NCI-H446 (cell line): ENCODE measurements around the gene CHPF.

ENCODE experiments used
- DNase-seq, 2 experiments: peaks; one replicate each; lab custom pipeline; 2025; lab: John Stamatoyannopoulos, UW

The CHPF gene

GRCh38 chr2:219513787-219514186, 29.8 kb downstream of the CHPF start:
- DNase-seq: no peak

GRCh38 chr2:219512524-219513216, 30.9 kb downstream of the CHPF start:
- no peak for DNase-seq

GRCh38 chr2:219511547-219512325, 31.9 kb downstream of the CHPF start:
- DNase-seq: peak in 1 of 2 experiments; percentile 19

- DNase-seq: no peak
Measured at GRCh38 chr2:219510512-219511135, 33.0 kb downstream of the CHPF start.

GRCh38 chr2:219509780-219510511, 33.7 kb downstream of the CHPF start:
- DNase-seq: peak; percentile 20 to 68

- DNase-seq: peak; percentile 56 to 88
Measured at GRCh38 chr2:219508971-219509779, 34.4 kb downstream of the CHPF start.

- peak; percentile 71 for DNase-seq
Measured at GRCh38 chr2:219508444-219508734, 35.2 kb downstream of the CHPF start.

- DNase-seq: peak; percentile 75 to 81
Measured at GRCh38 chr2:219507581-219508443, 35.8 kb downstream of the CHPF start.

GRCh38 chr2:219506802-219507526, 36.6 kb downstream of the CHPF start:
- peak; percentile 89 to 97 for DNase-seq

- peak in 1 of 2 experiments; percentile 70 for DNase-seq
Measured at GRCh38 chr2:219506153-219506801, 37.3 kb downstream of the CHPF start.

- no peak for DNase-seq
Measured at GRCh38 chr2:219505585-219505984, 38.0 kb downstream of the CHPF start.

- DNase-seq: no peak
Measured at GRCh38 chr2:219502618-219503017, 41.0 kb downstream of the CHPF start.

GRCh38 chr2:219501849-219502248, 41.8 kb downstream of the CHPF start:
- no peak for DNase-seq

- DNase-seq: peak in 1 of 2 experiments; percentile 19
Measured at GRCh38 chr2:219500135-219500534, 43.5 kb downstream of the CHPF start.

GRCh38 chr2:219499555-219499954, 44.1 kb downstream of the CHPF start:
- DNase-seq: no peak

GRCh38 chr2:219499058-219499307, 44.6 kb downstream of the CHPF start:
- no peak for DNase-seq

- peak; percentile 93 to 97 for DNase-seq
Measured at GRCh38 chr2:219498280-219499057, 45.1 kb downstream of the CHPF start, which contains the start of gene GMPPA. GMPPA (plus strand) TSS chr2:219498891; CDS start chr2:219499976, 1,085 bp downstream.

- DNase-seq: no peak
Measured at GRCh38 chr2:219497495-219498279, 45.9 kb downstream of the CHPF start.
